ENCODE measurements around the gene B3GNT2.
A peak's percentile ranks its signal among the peaks of the same experiment; 100 is the strongest.
"Not testable (repeated sequence)": the region's sequence is repeated elsewhere in the genome, so short reads cannot be mapped to it uniquely, and the experiment has no call there.

B3GNT2 gene

DNA sequence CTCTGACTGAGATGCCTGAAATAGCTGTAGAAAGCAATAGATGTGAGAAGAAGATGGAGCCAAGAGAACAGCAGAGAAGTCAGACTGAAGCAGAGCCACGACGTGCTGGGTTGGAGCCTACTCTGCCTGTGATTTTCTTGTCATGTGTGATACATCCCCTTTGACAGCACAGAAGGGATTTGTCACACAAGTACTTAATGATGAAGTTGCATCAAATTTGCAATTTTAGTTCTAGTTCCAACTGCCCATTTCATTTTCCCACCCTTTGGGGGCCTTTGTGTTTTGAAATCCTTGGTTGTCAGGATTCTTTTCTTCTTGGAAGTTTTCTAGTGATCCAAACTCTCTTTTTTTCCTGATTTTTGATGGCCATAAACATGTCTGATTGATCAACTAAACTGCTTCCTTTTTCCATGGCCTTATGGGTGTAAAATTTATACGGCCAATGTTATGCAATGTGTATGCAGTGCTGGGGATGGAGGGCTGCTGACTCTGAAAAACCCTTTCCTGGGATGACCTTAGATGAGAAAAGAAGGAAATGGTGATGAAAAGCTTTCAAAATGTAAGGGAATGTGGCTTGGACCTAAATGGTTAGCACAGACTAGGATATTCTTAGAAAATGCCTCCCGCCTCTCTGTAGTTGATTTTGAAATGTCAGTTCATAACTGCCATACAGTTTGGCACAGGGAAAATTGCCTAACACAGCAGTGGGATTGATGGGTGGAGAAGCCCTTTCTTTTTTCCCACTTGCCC, 9.6 kb upstream of the B3GNT2 start:
- no peak for DNase-seq

DNA sequence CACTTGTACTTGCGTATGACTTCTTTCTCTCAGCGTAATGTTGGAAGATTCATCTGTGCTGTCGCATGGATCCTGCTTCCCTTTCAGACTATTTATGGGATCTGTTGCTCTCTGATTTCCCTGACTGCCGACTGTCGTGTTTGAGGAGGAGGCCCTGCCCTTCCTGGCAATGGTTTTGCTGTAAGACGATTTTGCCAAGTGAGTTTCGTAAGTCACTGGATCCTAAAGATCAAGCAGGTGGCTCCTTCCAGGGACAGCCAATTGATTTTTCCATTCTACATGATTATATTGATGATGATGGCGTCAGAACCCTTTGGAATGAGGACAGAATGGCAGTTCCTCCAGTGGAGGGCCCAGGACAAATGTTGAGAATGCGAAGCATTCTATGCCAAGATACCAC, 8.7 kb upstream of the B3GNT2 start:
- DNase-seq = no peak

DNA sequence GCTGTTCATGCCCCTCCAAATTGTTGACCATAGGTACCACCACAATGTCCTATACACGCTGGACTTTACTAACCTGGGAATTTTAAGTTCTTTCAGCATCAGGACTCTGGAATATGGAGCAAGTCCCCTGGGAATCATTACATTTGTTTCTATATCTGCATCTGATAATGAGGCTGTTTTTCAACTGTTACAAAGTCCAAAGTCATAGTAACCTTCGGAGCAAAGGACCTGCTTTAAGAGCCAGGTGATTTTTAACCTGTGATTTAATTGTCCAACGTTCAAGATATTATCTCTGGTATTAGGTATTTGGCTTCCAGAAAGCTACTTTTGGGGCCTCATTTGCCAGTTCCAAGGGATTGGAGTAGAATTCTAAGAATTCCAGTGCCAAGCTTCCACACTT, 7.5 kb upstream of the B3GNT2 start:
- no peak for DNase-seq

DNA sequence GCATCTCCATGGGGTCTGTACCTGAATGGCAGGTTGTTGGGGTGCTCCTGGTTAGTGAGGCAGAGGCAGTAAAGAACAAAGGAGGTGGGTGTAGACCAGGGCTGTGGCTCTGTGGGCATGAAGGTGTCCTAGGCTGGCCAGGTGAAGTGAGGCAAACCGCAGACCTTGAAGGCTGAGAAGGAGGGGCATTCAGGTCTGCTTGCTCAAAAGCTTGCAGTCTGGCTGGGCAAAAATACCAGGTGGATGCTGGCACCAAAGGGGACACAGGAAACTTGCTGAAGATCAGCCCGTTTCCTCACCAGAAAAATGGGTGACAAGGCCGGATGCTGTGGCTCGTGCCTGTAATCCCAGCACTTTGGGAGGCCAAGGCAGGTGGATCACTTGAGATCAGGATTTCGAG, 6.7 kb upstream of the B3GNT2 start:
- DNase-seq = no peak

DNA sequence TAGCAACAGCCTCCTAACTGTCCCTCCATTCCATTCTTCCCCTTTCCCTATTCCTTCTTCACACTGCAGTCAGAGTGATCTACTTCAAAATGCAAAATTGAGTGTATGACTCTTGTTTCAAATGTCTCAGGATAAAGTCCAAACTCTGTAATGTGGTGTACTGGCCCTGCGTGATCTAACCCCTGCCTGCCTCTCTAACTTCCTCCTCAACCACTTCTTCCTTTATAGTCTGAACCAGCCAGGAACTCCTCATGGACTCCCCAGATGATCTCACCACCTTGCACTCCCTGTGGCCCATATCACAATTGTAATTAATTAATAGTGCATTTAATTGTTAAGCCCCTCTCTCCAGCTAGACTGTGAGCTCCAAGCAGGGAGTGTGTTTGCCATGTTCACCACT, 3.1 kb upstream of the B3GNT2 start:
- no peak for DNase-seq

DNA sequence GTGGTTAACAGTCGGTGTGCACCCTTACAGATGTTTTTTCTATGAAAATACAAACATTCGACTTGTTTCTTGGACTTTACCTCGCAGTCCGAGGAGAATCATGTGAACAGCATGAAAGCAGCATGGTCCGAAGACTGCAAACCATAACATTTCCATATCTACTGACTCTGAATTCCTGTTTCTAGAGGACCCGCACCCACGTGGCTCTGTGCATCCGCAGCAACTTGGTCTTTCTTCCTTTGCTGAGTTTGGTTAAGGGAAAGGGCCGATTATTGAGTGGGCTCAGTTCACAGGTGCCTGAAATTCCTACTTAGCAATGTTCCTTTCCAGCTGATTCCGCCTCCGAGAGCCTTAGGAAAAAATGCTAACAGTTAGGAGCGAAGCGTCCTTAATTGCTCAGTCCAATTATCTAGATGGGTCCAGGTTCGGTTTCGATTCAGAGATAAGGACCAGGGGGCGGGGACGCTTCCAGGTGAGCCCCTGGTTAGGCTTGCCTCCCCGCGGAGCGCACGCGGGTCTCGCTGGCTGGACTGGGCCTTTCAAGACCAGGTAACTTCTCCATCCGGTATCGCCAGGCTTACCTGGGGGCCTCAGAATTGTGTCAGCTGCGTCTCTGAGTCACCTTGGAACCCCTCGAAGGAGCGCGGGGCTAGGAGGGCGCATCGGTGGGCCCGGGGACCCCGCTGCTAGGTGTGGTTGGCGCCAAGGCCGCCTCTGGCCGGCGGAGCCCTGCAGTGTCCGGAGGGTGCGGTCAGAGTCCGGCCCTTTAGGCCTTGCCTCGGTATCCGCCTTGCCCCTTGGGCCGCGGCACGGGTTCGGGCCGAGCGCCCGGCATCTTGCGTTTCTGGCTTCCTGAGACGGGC, 1.1 kb upstream of the B3GNT2 start:
- no peak for DNase-seq

DNA sequence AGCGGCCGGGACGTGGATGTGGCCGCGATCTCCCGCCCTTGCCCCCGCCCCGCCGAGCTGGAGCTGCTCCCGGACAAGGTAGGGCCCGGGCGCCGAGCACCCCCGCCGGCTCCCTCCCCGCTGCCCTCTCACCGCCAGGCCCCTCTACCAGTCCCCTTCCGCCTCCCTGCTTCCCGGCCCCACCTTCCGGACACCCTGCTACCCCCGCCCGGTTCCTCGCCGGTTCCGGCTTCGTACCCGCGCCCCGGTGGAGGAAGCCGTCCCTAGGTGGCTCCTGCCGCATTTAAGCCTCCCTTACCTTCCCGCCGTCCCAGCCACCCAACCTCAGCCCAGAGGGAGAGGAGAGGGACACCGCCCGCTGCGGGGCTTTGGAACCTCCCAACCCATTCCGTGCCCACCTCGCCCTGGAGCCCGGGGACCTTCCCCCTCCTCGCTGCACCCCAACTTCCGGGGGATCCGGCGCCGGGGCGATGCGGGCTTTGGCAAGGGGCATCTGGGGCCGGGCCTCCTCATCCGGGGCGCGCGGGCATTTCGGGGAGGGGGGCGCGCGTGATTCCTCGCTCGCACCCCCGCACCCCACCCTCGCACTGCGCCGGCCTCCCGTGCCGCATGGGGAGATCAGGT, 475 bp downstream of the B3GNT2 start:
- peak; percentile 60 for DNase-seq

DNA sequence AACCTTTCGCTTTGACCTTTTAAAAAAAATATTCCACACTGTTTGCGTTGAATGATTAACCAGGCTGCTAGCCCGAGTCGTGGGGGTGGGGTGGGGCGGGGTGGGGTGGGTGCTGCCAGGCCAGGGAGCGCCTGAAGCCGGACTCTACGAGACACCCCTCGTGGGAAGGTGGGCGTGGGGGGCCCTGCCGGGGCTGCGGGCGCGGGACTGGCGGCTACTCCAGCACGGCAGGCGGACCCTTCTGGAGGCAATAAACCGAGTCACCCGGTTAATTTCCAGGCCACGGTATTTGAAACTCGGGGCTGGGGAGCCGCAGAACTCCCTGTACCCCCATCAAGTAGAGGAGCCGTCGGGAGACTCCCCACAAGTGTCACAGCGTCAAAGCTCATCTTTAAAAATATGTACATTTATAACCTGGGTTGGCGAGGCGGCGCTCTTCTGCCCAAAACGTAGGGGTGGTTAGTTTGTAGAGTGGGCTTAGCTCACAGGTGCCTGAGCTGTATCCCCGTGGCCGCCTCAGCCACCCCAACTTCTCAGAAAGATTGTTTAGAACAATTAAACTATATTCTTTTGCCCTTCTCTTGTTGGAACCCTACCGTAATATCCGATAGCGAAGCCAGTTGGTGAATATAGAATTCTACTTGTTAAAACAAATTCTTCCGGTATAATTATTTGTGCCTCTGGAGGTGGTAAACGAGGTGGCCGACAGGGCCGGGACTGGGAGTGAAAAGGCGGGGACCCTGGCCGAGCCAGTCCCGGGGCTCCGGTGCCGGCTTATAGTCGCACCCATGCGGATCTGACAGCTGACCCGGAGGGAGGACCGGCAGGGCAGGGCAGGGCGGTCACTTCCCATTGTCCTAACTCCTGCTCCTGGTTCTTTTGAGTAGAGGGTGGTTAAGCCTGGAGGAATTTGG, 1.4 kb downstream of the B3GNT2 start:
- DNase-seq = peak; percentile 45

DNA sequence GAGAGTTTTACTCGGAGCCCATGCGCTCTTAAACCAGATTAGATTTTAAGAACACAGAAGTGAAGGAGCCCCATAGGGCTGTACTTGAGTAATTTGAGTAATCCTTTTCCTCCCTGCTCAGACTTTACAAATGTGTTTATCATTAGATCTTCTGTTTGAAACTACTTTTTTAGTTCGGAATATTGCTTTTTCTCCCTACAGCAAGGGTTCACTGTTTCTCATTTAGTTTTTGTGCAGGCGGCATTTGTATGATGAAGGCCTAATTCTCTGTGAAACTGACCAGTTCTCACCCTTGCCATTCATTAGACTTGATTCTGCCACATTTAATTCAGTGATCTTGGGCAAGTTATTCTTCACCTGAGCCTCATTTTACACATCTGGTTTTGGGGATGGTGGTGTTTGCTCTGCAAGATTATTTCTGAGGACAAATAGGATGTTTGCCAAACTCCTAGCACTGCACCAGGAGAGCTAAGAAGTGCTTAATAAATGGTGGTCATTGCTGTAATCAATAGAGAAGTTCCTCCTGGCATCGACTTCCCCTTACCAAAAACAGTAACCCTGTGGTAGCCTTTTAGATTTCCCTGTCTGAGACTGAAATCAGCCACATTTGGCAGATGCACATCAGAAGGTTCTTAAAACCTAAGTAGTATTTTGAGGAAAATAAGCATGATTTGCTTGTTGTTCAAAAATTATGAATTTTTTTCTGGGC, 2.2 kb downstream of the B3GNT2 start:
- DNase-seq = no peak

DNA sequence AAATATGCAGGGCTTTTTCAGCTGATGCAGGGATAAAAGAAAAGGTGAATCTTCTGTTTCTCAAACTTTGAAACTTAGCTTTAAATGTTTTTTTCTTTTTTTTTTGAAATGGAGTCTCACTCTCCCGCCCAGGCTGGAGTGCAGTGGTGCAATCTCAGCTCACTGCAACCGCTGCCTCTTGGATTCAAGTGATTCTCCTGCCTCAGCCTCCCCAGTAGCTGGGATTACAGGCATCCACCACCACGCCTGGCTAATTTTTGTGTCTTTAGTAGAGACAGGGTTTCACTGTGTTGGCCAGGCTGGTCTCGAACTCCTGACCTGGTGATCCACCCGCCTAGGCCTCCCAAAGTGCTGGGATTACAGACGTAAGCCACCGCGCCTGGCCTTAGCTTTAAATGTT, 2.9 kb downstream of the B3GNT2 start:
- not testable (repeated sequence) for DNase-seq

DNA sequence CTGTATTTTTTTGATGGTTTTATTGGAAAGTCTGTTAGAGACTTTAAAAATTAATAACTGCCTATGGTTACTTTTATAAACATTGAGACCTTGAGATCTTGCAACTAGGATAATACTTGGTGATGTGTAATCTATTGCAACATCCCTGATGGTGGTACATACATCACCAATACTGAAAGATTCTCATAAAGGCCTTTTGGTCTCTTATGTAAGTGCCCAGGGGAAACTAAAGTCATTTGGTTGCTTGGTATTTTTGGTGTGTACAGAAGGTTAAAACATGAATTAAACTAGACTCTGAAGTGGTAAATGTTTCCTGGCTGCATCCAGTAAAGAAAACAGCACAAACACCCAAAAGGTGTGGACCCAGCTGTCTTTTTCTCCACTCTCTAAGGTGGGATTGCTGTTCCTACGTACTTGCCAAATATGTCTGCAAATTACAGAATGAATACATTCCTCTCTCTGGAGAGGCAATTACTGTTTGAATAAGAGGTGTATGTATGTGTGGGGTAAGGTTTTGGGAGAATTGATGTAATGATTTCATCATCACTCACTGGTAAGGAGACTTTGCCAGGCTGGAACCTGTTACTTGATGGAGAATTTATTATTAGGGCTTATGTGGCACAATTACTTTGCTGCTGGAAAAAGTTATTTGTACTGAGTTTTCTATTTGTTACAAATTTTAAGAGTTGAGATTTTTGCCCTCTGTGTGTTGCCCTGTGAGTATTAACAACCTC, 3.6 kb downstream of the B3GNT2 start:
- DNase-seq = no peak

DNA sequence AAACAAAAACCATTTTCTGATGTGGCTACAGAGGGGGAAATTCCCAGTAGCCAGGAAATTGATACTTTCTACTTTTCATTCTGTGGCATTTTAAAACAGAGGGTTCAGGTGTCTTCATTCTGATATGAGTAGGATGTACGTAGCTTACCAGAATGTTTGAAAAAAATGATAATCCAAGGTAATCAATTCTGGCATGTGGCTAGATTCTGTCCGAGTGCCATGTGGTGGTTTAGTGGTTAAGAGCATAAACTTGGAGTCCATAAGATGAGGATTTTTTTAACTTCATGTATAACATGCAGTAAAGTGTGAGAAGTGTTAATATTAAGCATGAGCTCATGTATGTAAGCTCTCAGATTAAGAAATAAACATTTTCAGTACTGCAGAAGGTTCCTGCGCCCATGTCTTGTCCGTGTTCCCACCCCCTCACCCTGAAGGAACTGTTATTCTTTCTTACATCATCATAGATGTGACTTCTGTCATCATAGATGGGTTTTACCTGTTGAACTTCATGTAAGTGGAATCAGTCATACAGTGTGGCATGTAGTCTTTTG, 4.5 kb downstream of the B3GNT2 start:
- no peak for DNase-seq

DNA sequence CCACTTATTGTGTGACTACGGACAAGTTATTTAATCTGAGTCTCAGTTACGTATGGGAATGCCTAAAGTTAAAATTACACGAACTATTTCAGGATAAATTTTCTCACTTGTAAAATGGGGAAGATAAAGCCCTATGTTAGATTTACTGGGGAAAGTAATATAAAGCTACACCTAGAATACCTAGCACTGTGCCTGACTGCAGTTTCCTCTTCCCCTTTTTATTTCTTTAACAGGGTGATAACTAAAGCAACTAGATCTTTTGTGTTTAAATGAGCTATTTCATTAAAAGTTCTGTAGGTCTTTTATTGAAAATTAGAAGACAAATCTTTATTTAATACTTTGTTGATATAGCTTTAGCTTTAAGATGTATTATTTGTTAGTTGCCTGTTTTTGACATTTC, 5.0 kb downstream of the B3GNT2 start:
- no peak for DNase-seq

DNA sequence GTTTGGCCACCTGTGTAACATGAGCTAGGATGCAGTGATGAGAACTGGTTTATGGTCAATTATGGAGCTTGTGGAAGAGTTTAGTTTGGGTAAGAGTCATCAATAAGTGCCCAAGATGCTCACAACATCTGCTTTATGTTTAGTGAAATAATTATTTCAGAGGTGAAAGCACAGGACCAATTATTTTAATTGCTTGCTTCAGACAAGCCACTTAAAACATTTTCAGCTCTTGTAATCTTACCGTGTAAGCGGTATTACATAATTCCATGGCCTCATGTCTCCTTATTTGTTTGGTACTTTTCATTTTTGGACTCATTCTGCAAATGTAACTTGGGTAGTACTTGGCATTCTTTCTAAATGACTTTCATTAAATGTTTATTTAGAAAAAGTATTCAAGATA, 5.4 kb downstream of the B3GNT2 start:
- DNase-seq = no peak

DNA sequence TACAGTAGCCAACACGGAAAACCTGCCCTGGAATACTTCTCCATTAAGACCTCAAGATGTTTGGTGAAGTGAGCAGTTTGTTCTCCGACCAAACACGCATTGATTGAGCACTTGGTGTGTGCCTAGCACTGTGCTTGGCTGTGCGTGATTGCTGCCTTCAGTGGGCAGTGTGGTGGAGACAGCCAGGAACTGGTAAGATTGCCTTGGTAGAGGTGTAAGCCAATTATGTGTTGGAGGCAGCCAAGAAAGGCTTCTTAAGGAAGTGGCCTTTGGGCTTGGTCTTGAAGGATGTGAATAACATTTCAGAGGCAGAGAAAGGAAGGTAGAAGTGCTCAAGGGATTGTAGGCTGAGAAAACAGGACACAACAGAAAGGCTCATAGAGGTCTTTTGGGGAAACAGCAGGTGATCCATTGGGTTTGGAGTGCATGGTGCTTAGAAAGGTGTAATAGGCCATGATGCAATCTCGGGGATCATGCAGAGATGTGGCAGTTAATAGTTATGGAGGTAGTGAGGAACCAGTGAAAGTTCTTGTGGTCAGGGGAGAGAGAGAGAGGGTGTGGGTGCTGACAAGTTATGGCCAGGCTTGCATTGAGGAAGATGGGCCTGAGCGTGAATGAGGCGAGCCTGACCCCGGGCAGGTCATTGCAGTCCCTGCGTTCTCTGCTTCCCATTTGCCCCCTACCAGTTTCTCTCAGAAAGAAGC, 6.3 kb downstream of the B3GNT2 start:
- DNase-seq = no peak

DNA sequence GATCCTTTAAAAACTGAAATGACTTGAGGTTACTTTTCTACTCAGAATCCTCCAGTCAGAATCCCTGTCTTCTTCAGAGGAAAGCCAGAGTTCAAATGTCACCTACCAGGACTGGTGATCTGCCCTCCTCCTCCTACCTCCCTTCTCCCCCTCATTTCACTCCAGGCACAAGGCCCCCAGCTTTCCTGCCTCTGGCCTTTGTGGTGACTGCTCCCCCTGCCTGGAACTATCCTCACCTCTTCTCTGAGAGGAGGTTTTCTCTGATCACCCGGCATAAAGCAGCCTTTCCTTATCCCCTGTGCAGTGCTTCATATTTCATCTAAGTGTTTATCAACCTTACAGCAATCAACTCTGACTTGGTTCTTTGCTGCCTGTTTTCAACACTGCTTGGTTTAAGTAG, 6.8 kb downstream of the B3GNT2 start:
- no peak for DNase-seq

DNA sequence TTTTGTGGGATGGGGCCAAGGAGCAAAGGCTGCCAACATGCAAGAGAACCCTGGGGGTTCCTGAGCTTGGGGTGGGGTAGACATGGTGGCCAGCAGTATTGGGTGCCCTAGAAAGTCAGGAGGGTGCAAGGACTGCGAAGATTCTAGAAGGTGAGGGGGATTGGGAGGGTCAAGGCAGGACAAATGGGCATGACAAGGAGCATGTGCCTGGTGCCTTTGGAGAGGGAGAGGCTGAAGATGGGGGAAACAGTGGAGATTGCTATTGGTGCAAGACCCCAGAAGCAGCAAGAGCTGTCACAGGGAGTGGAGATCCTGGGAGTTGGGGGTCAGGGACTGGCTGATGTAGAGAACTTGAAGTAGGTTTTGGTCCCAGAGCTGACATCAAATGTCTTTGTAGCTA, 7.5 kb downstream of the B3GNT2 start:
- no peak for DNase-seq

DNA sequence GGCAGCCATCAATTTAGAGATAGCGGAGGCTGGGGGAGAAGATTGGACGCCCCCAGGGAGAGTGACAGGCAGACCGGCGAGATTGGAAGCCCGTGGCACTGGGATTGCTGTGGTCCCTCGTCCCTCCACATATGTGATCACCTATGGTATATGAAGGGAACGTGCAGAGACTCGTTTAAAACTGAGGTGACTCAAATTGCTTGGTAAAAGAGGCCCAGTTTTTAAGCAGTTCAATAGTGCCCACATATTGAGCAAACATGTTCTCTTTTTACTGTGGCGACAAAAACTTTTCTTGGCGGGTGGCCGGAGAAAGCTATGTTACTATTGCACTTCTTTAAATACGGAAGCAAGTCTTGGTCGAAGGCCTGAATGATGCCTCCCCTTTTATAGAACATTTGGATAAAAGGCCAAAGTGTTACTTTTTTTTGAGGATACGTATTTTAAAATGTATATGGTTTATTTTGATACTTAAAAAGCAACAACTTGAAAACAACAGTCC, 9.1 kb downstream of the B3GNT2 start:
- DNase-seq = no peak

DNA sequence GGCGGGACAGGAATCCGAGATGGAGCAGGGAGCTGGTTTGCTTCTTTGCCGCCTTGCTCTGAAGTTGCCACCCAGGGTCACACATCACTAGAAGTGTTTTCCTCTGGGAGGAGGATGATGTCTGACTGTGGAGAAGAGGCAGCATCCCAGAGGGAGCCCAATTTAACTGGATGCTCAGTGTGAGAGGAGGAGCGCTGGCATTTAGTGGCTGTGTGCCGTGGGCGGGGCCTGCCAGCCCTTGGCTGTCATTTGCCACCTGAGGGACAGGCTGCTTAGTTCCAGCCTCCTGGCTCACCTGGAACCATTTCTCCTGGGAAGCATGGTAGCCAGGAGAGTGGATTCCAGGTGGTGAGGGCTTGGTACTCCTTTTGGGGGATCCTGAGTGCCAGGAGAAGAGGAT, 9.6 kb downstream of the B3GNT2 start:
- DNase-seq = no peak

DNA sequence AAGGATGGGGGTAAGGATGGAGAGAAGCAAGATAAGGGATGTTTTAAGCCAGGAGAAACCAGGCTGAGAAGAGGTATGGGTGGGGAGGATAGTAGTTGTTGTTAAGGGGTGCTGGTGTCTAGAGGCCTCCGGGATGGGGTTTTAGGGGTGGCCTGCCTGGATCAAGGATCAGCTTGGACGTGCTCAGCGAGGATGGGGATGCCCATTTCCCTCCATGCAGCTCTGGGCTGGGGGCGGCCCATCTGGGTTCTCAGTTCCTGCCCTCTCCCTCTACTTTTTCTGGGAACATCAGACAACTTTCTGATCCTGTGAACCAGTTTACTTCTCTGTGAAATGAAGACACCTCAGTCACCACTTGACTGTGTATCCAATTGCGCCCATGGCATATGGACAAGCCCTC, 10.1 kb downstream of the B3GNT2 start:
- no peak for DNase-seq
